Spleen (tissue), 11 donors: ENCODE data around the gene TANGO6. TPM values are rescaled to one million over a fixed set of nuclear protein-coding genes. Genes with fewer than 3 reads are reported as not detected.

Source experiments
- DNase-seq: peaks from one replicate; pipeline ENCODE4 v3.0.0-alpha.2; 2020
- H3K27ac ChIP-seq, 8 donors: fragments of 200-600 bp; sonication (generic) in 7 of 8; 1 replicate in 4 of 8; 2 replicates in 4 of 8; pipeline versions ENCODE4 v1.5.0 to v1.8.0; 2016 to 2021; ENCODE audit warnings: inconsistent platforms in 4 of 8, mild to moderate bottlenecking in 4 of 8, moderate library complexity in 1 of 8
- H3K27me3 ChIP-seq, 7 donors: fragments of 200-600 bp; sonication (generic) in 6 of 7; replicated peaks in 1 of 7; 1 replicate in 4 of 7; 2 replicates in 3 of 7; pipeline versions ENCODE4 v1.5.0 to v1.8.0; 2016 to 2021; ENCODE audit warnings: inconsistent platforms in 3 of 7, mild to moderate bottlenecking in 1 of 7
- H3K36me3 ChIP-seq, 6 donors: fragments of 200-600 bp; sonication (generic) in 5 of 6; 1 replicate in 4 of 6; 2 replicates in 2 of 6; pipeline versions ENCODE4 v1.5.0 to v1.8.0; 2016 to 2021; ENCODE audit warnings: inconsistent platforms in 2 of 6
- H3K4me1 ChIP-seq, 6 donors: fragments of 200-600 bp; sonication (generic) in 5 of 6; 1 replicate in 3 of 6; 2 replicates in 3 of 6; pipeline versions ENCODE4 v1.5.0 to v1.8.0; 2016 to 2021; ENCODE audit warnings: inconsistent platforms in 3 of 6
- H3K4me3 ChIP-seq, 8 donors: fragments of 200-600 bp; sonication (generic) in 7 of 8; 1 replicate in 4 of 8; 2 replicates in 4 of 8; pipeline versions ENCODE4 v1.5.0 to v1.8.0; 2016 to 2021; ENCODE audit warnings: inconsistent platforms in 4 of 8, mild to moderate bottlenecking in 4 of 8, moderate library complexity in 2 of 8
- H3K9me3 ChIP-seq, 8 donors: fragments of 200-600 bp; sonication (generic) in 7 of 8; 1 replicate in 4 of 8; 2 replicates in 4 of 8; pipeline versions ENCODE4 v1.5.0 to v1.8.0; 2016 to 2021; ENCODE audit warnings: inconsistent platforms in 4 of 8
- POLR2A ChIP-seq, 3 donors: fragments of 450-650 bp; IDR thresholded peaks; one replicate each; pipeline ENCODE4 v1.5.1; 2017; ENCODE audit warnings: antibody characterized with exemption in 3 of 3, mild to moderate bottlenecking in 1 of 3
- POLR2AphosphoS5 ChIP-seq, 3 donors: sonication (generic); formaldehyde crosslinking; IDR thresholded peaks; one replicate each; pipeline ENCODE4 v1.5.1; 2017; ENCODE audit warnings: antibody characterized with exemption in 3 of 3
- WGBS, 5 donors: extraction: QIAGEN DNeasy Blood & Tissue Kit in 3 of 5; methylation state at CpG; one replicate each; pipeline versions ENCODE4 v1.1.5 to v1.1.7; 2013 to 2018; 5-methylcytosine and 5-hydroxymethylcytosine counted together
- intact Hi-C: fragments of 100-400 bp; cut with DNase I; formaldehyde crosslinking; loops from one replicate; pipeline ENCODE4 v1.15.0; 2023; ENCODE audit warnings: low total_unique reads
- polyA plus RNA-seq, 3 donors: library from polyadenylated mRNA; stranded (reverse); fragments of 200-250 nt; gene quantifications; one replicate each; pipeline ENCODE4 v1.2.1, GENCODE V29; 2013
- total RNA-seq, 7 donors: library from RNA; depleted of rRNA in 3 of 7; stranded (reverse); fragments of >200 nt in 3 of 7; fragmentation: NEBNext Ultra II Directional in 4 of 7; extraction: Animal tissue kit (Norgen Biotek cat#: 25700) in 4 of 7; gene quantifications; one replicate each; pipeline versions ENCODE4 v1.1.0 to v1.2.1, GENCODE V29; 2016 to 2021
- TF ChIP-seq, protein P1 (sequence below), 11 experiments: fragments of 200-600 bp in 7 of 11; fragments of 450-650 bp in 4 of 11; sonication (generic) in 4 of 11; IDR thresholded peaks in 8 of 11; conservative IDR thresholded peaks in 3 of 11; 1 replicate in 7 of 11; 2 replicates in 4 of 11; pipeline versions ENCODE4 v1.4.0 to v1.8.0; 2016 to 2021; ENCODE audit warnings: antibody characterized with exemption in 11 of 11, inconsistent platforms in 4 of 11, mild to moderate bottlenecking in 1 of 11
- donor health status: healthy with polysubstance abuse.
- donor health status: DM: no; HTN: no; CAD: no; lungs with moderate emphysema.
- donor health status: DM: no; HTN: no; CAD: no.
- donor health status: Bipolar disorder and iron deficiency.
- donor health status: healthy.
- donor health status: DM: no; HTN: no; CAD: no.
- donor health status: DM: yes; HTN: yes; CAD: no.

Gene TANGO6
- total and polyA plus RNA-seq, 10 donors: 1.9 to 35.2 (median 23.0) TPM

DNA sequence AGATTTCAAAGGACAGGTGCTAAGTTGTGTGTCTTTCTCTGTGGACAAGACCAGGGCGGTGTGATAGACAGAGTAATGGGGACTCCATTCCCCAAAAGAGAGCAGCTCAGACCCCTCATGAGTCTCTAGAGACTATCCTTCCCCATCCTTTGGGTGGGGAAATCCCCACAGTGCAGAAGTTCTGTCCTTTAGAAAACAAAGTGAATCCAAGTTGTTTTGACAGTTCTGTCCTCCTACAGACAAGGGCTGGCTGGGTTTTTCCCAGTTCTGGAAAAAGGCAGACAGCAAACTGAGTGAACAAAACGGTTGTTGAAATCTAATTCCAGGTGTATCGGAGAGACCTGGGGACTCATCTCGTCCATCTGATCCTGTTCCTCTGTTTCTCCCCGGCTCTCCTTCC, 251.2 kb downstream of the TANGO6 start:
- intact Hi-C loops: no loop called here
- TF ChIP-seq POLR2AphosphoS5 (IDR thresholded peaks at IDR 0.05) (no peak), POLR2A (IDR thresholded peaks at IDR 0.05) (no peak)
- TF ChIP-seq, protein P1, sequence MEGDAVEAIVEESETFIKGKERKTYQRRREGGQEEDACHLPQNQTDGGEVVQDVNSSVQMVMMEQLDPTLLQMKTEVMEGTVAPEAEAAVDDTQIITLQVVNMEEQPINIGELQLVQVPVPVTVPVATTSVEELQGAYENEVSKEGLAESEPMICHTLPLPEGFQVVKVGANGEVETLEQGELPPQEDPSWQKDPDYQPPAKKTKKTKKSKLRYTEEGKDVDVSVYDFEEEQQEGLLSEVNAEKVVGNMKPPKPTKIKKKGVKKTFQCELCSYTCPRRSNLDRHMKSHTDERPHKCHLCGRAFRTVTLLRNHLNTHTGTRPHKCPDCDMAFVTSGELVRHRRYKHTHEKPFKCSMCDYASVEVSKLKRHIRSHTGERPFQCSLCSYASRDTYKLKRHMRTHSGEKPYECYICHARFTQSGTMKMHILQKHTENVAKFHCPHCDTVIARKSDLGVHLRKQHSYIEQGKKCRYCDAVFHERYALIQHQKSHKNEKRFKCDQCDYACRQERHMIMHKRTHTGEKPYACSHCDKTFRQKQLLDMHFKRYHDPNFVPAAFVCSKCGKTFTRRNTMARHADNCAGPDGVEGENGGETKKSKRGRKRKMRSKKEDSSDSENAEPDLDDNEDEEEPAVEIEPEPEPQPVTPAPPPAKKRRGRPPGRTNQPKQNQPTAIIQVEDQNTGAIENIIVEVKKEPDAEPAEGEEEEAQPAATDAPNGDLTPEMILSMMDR (IDR thresholded peaks at IDR 0.05 in 8 of 11, conservative IDR thresholded peaks at IDR 0.05 in 3 of 11): no peak
- H3K4me3 ChIP-seq: no peak overlapping the region
- H3K27me3 ChIP-seq: no peaks in the 10 kb centered on the region
- no peak overlapping the region for H3K27ac ChIP-seq
- peaks cover 0 to 3% (median 0%) of the 10 kb centered on the region in 6 donors for H3K36me3 ChIP-seq
- WGBS, 5 donors: 67 to 81% (median 77%) methylated on average over 5 of the region's 5 CpGs
- H3K4me1 ChIP-seq: no peaks in the 10 kb centered on the region
- no peak for DNase-seq
- H3K9me3 ChIP-seq: no peaks in the 10 kb centered on the region

DNA sequence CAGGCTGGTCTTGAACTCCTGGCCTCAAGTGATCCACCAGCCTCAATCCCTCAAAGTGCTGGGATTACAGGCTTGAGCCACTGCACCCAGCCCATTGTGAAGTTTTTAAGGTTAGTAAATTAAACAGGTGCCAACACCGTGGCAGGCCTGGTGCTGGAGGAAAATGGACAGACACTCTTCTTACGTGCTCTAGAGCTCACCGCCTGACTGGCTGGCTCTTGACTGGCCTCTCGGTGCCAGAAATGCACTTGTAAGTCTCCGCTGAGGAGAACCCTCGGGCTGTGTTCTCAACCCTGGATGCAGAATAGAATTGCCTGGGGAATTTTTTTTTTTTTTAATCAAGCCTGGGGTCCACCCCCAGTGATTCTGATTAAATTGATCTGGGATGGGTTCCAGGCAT, 251.9 kb downstream of the TANGO6 start:
- DNase-seq: no peak
- no peak overlapping the region for H3K27ac ChIP-seq
- 89 to 97% (median 94%) methylated on average over 6 of the region's 6 CpGs for WGBS, 5 donors
- H3K27me3 ChIP-seq: no peaks in the 10 kb centered on the region
- no peaks in the 10 kb centered on the region for H3K4me1 ChIP-seq
- peaks cover 0 to under 1% (median 0%) of the 10 kb centered on the region in 6 donors for H3K36me3 ChIP-seq
- no peak overlapping the region for H3K4me3 ChIP-seq
- intact Hi-C loops: no loop called here
- H3K9me3 ChIP-seq: no peaks in the 10 kb centered on the region
- TF ChIP-seq POLR2AphosphoS5 (IDR thresholded peaks at IDR 0.05): no peak
- no peak for TF ChIP-seq POLR2A (IDR thresholded peaks at IDR 0.05)
- TF ChIP-seq, protein P1 (IDR thresholded peaks at IDR 0.05 in 8 of 11, conservative IDR thresholded peaks at IDR 0.05 in 3 of 11): no peak

DNA sequence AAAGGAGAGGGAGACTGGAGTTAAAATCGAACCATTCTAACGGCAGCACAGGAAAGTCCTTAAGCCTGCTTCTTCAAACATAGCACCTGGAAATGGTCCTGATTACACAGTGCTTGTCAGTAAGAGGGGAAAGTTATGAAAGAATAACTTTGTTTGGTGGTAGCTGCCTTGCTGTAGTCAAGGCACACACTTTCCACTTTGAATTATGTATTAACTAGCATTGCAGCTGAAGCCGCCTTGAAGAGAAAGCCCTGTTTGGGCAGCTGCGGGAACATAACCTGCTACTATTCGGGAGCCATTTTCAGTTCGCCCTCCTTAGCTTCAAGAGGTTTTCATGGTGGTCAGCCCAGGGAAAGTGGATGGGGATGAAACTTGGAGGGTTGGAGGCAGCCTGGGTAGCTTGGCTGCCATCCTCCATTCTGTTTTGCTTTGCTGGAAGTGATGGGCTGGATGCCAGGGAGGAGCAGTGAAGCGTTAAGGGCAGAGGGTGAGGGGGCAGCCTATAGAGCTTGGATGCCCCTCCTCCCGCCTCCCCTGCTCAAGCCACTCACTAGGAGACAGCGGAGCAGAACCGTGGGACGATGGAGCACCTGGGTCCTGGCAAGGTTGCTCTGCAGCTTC, 256.9 kb downstream of the TANGO6 start:
- no peak overlapping the region for H3K4me3 ChIP-seq
- TF ChIP-seq POLR2AphosphoS5 (IDR thresholded peaks at IDR 0.05) (no peak), POLR2A (IDR thresholded peaks at IDR 0.05) (no peak)
- TF ChIP-seq, protein P1 (IDR thresholded peaks at IDR 0.05 in 8 of 11, conservative IDR thresholded peaks at IDR 0.05 in 3 of 11): no peak
- intact Hi-C loops: no loop called here
- 77 to 87% (median 82%) methylated on average over 11 of the region's 11 CpGs for WGBS, 5 donors
- peaks cover 0 to 17% (median 7%) of the 10 kb centered on the region in 7 donors for H3K27me3 ChIP-seq
- no peak overlapping the region for H3K27ac ChIP-seq
- H3K4me1 ChIP-seq: peaks cover 0 to 2% (median under 1%) of the 10 kb centered on the region in 6 donors
- H3K36me3 ChIP-seq: no peaks in the 10 kb centered on the region
- DNase-seq: no peak
- no peaks in the 10 kb centered on the region for H3K9me3 ChIP-seq

DNA sequence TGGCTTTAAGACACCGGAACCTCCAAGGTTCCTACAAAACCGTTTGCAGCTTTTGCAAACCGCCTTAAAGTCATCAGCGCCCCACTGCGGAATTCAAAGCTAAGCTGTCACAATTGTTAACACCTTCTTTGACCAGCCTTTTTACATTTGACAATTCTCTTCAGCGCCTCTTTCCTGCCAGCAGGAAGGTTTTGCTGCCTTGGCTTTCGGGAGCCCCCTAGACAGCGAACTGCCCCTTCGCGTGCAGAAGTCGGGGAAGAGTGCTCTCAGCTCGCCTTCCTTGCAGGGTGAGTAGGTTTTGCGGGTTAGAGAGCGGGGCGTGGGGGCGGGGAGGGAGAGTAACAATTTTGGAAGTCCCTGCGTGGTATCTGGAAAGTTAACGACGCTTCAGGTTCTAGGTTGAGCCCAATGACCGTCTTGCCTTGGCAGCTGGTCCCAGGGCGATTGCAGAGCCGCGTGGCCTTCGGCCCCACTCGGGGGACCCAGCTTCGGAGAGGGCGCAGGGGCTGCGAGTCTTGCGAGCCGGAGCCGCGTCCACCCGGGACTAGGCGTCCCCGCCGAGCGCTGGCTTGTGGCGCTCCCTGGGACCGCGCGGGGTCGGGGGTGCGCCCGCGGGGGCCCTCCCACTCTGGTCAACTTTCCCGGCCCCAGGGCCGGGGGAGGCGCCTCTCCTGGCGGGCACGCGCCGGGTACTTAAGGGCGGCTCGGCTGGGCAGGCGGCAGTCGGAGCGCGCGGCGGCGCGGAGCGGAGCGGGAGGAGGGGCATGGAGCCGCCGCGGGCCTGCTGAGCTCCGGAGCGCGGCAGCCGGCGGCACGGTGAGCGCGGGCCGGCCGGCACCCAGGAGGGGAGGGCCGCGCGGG, 262.4 kb downstream of the TANGO6 start, which contains the start of gene HAS3:
Gene HAS3, plus strand, starts transcription at position 153 of the 861 bp plus-strand sequence. CDS start 3,743 bp downstream, outside the sequence.
- DNase-seq: peak; percentile 78
- TF ChIP-seq, protein P1 (IDR thresholded peaks at IDR 0.05 in 8 of 11, conservative IDR thresholded peaks at IDR 0.05 in 3 of 11): no peak
- TF ChIP-seq POLR2A (IDR thresholded peaks at IDR 0.05) (no peak), POLR2AphosphoS5 (IDR thresholded peaks at IDR 0.05) (peak in 2 of 3 donors; percentile 26 to 45)
- WGBS, 5 donors: 0 to 1% (median 0%) methylated on average over 39 to 80 of the region's 80 CpGs
- H3K27ac ChIP-seq: no peak within 1 kb of the TSS
- H3K9me3 ChIP-seq: no peaks in the 10 kb centered on the region
- peaks cover 3 to 63% (median 35%) of the 10 kb centered on the region in 7 donors for H3K27me3 ChIP-seq
- intact Hi-C loops: no loop called here
- H3K4me3 ChIP-seq: peak within 1 kb of the TSS; percentile 33 to 72 (median 46)
- H3K4me1 ChIP-seq: peaks cover 19 to 38% (median 27%) of the 10 kb centered on the region in 6 donors
- H3K36me3 ChIP-seq: peaks cover 0 to 23% (median 16%) of the 10 kb centered on the region in 6 donors
